ENCODE results near the gene EVI5.
"Not testable (repeated sequence)": the region's sequence is repeated elsewhere in the genome, so short reads cannot be mapped to it uniquely, and the experiment has no call there.

EVI5 gene

DNA sequence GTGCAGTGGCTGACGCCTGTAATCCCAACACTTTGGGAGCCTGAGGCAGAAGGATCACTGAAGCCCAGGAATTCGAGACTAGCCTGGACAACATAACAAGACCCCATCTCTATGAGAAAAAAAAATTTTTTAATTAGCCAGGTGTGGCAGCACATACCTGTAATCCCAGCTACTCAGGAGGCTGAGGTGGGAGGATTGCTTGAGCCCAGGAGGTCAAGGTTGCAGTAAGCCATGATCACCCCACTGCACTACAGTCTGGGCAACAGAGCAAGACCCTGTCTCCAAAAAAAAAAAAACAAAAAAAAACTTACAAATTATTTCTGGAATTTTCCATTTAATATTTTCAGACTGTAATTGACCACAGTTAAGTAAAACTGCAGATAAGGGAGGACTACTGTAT, 11.2 kb downstream of the EVI5 start:
- H3K4me3 ChIP-seq (ENCODE audit: low read depth in 1 of 2, low read length in 2 of 2); H3K4me1 ChIP-seq (ENCODE audit: control insufficient read depth in 1 of 2, insufficient read depth in 2 of 2, low read length in 2 of 2); H3K27ac ChIP-seq (ENCODE audit: low read depth, low read length); H3K27me3 ChIP-seq (ENCODE audit: control insufficient read depth in 1 of 2, insufficient read depth in 2 of 2, low read length in 2 of 2); H3K9me3 ChIP-seq (ENCODE audit: control insufficient read depth in 1 of 2, low read length in 2 of 2); H3K9ac ChIP-seq (ENCODE audit: low read depth in 1 of 2, low read length in 2 of 2); H3K36me3 ChIP-seq (ENCODE audit: control insufficient read depth in 1 of 2, insufficient read depth in 2 of 2, low read length in 2 of 2): not testable (repeated sequence)

DNA sequence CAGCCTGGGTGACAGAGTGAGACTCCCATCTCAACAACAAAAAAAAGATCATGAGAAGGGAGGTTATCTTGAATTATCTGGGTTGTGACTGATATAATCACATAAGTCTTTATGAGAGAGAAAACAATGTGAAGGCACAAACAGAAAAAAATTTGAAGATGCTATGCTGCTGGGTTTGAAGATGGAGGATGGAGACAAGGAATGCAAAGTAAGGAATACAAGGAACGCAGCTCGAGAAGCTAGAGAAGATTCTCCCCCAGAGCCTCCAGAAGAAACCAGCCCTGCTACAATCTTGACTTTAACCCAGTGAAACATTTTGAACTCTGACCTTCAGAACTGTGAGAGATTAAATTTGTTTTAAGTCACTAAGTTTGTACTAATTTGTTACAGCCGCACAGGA, 15.1 kb downstream of the EVI5 start:
- Histone ChIP-seq H3K9me3 (ENCODE audit: control insufficient read depth in 1 of 2, low read length in 2 of 2) (no peaks in the 10 kb centered on the region), H3K4me1 (ENCODE audit: control insufficient read depth in 1 of 2, insufficient read depth in 2 of 2, low read length in 2 of 2) (no peaks in the 10 kb centered on the region), H3K9ac (ENCODE audit: low read depth in 1 of 2, low read length in 2 of 2) (no peak overlapping the region), H3K36me3 (ENCODE audit: control insufficient read depth in 1 of 2, insufficient read depth in 2 of 2, low read length in 2 of 2) (no peaks in the 10 kb centered on the region), H3K4me3 (ENCODE audit: low read depth in 1 of 2, low read length in 2 of 2) (no peak overlapping the region), H3K27me3 (ENCODE audit: control insufficient read depth in 1 of 2, insufficient read depth in 2 of 2, low read length in 2 of 2) (no peaks in the 10 kb centered on the region), H3K27ac (ENCODE audit: low read depth, low read length) (no peak overlapping the region)

DNA sequence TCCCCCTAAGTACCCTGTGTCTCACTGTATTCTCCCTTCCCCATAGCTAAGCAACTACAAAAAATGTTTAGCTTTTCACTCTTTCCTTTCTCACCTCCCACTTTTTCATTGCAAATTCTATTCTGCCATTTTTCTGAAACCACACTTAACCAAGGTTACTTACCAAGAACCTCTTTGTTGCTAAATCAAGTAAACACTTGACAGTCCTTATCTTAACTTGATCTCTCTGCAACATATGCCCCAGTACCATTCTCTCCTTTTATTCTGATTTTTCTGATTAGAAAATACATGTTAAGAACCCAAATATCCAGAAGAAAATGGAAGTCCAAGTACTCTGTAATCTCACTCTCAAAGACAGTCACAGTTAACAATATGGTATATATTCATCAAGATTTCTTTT, 16.0 kb downstream of the EVI5 start:
- no peak overlapping the region for H3K9ac ChIP-seq (ENCODE audit: low read depth in 1 of 2, low read length in 2 of 2)
- no peaks in the 10 kb centered on the region for H3K4me1 ChIP-seq (ENCODE audit: control insufficient read depth in 1 of 2, insufficient read depth in 2 of 2, low read length in 2 of 2)
- no peaks in the 10 kb centered on the region for H3K36me3 ChIP-seq (ENCODE audit: control insufficient read depth in 1 of 2, insufficient read depth in 2 of 2, low read length in 2 of 2)
- no peak overlapping the region for H3K27ac ChIP-seq (ENCODE audit: low read depth, low read length)
- no peaks in the 10 kb centered on the region for H3K27me3 ChIP-seq (ENCODE audit: control insufficient read depth in 1 of 2, insufficient read depth in 2 of 2, low read length in 2 of 2)
- no peaks in the 10 kb centered on the region for H3K9me3 ChIP-seq (ENCODE audit: control insufficient read depth in 1 of 2, low read length in 2 of 2)
- no peak overlapping the region for H3K4me3 ChIP-seq (ENCODE audit: low read depth in 1 of 2, low read length in 2 of 2)

DNA sequence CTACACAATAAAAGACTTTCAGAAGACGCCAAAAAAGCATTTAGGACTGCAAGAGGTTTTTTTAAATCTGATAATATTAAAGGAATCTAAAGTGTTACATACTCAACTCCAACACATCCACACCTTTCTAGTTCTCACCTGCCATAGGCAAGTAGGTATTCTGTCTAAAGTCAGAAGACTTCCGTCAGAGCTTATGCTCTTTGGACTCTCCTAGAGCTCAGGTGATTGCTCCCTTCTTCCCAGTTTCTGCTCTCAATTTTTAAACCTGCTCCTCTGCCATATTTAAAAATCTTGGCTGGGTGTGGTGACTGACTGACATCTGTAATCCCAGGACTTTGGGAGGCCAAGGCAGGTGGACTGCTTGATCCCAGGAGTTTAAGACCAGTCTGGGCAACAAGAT, 16.6 kb downstream of the EVI5 start:
- Histone ChIP-seq H3K36me3 (ENCODE audit: control insufficient read depth in 1 of 2, insufficient read depth in 2 of 2, low read length in 2 of 2) (no peaks in the 10 kb centered on the region), H3K9ac (ENCODE audit: low read depth in 1 of 2, low read length in 2 of 2) (no peak overlapping the region), H3K27ac (ENCODE audit: low read depth, low read length) (no peak overlapping the region), H3K9me3 (ENCODE audit: control insufficient read depth in 1 of 2, low read length in 2 of 2) (no peaks in the 10 kb centered on the region), H3K27me3 (ENCODE audit: control insufficient read depth in 1 of 2, insufficient read depth in 2 of 2, low read length in 2 of 2) (no peaks in the 10 kb centered on the region), H3K4me1 (ENCODE audit: control insufficient read depth in 1 of 2, insufficient read depth in 2 of 2, low read length in 2 of 2) (no peaks in the 10 kb centered on the region), H3K4me3 (ENCODE audit: low read depth in 1 of 2, low read length in 2 of 2) (no peak overlapping the region)

DNA sequence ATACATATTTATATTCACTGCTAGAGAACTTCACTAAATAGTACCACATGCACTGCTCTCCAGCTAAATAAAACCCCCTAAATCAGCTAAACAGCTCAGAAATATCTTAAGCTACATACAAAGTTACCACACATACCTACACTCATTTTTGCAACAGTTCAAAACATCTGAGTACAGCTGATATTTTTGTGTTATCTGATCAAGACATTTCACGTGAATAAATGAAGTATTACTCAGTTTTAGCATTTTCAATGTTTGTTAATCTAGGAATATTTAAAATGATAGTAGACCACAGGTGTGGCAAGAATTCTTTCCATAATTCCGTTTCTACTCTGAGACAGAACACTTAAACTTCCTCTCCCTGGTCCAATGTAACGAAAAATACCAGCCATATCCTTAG, 20.8 kb downstream of the EVI5 start:
- Histone ChIP-seq H3K4me3 (ENCODE audit: low read depth in 1 of 2, low read length in 2 of 2) (no peak overlapping the region), H3K4me1 (ENCODE audit: control insufficient read depth in 1 of 2, insufficient read depth in 2 of 2, low read length in 2 of 2) (no peaks in the 10 kb centered on the region), H3K27ac (ENCODE audit: low read depth, low read length) (no peak overlapping the region), H3K36me3 (ENCODE audit: control insufficient read depth in 1 of 2, insufficient read depth in 2 of 2, low read length in 2 of 2) (no peaks in the 10 kb centered on the region), H3K9me3 (ENCODE audit: control insufficient read depth in 1 of 2, low read length in 2 of 2) (no peaks in the 10 kb centered on the region), H3K9ac (ENCODE audit: low read depth in 1 of 2, low read length in 2 of 2) (no peak overlapping the region), H3K27me3 (ENCODE audit: control insufficient read depth in 1 of 2, insufficient read depth in 2 of 2, low read length in 2 of 2) (no peaks in the 10 kb centered on the region)

DNA sequence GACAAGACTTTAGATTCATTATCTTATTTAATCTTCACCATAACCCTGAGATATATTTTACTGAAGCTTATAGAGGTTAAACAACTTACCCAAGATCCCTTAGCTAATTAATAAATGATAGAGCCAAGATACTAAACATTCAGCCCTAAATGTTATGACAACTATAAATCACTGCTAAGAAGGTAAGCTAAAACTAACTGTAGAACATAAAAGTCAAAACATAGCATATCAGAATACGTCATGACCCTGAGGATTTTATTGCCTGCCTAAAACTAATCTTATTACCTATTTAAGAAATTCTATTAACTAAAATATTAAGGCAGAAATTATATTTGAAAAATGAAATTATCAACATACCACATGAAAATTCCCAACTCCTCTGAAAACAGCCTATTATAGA, 22.6 kb downstream of the EVI5 start:
- no peak overlapping the region for H3K4me3 ChIP-seq (ENCODE audit: low read depth in 1 of 2, low read length in 2 of 2)
- no peaks in the 10 kb centered on the region for H3K27me3 ChIP-seq (ENCODE audit: control insufficient read depth in 1 of 2, insufficient read depth in 2 of 2, low read length in 2 of 2)
- H3K9ac ChIP-seq (ENCODE audit: low read depth in 1 of 2, low read length in 2 of 2), result no peak overlapping the region
- no peaks in the 10 kb centered on the region for H3K4me1 ChIP-seq (ENCODE audit: control insufficient read depth in 1 of 2, insufficient read depth in 2 of 2, low read length in 2 of 2)
- no peak overlapping the region for H3K27ac ChIP-seq (ENCODE audit: low read depth, low read length)
- H3K36me3 ChIP-seq (ENCODE audit: control insufficient read depth in 1 of 2, insufficient read depth in 2 of 2, low read length in 2 of 2), result no peaks in the 10 kb centered on the region
- no peaks in the 10 kb centered on the region for H3K9me3 ChIP-seq (ENCODE audit: control insufficient read depth in 1 of 2, low read length in 2 of 2)

GRCh38 chr1:92759361-92759760, 25.5 kb downstream of the EVI5 start:
- Histone ChIP-seq H3K4me3 (ENCODE audit: low read depth in 1 of 2, low read length in 2 of 2) (no peak overlapping the region), H3K27ac (ENCODE audit: low read depth, low read length) (no peak overlapping the region), H3K4me1 (ENCODE audit: control insufficient read depth in 1 of 2, insufficient read depth in 2 of 2, low read length in 2 of 2) (no peaks in the 10 kb centered on the region), H3K36me3 (ENCODE audit: control insufficient read depth in 1 of 2, insufficient read depth in 2 of 2, low read length in 2 of 2) (no peaks in the 10 kb centered on the region), H3K27me3 (ENCODE audit: control insufficient read depth in 1 of 2, insufficient read depth in 2 of 2, low read length in 2 of 2) (no peaks in the 10 kb centered on the region), H3K9ac (ENCODE audit: low read depth in 1 of 2, low read length in 2 of 2) (no peak overlapping the region), H3K9me3 (ENCODE audit: control insufficient read depth in 1 of 2, low read length in 2 of 2) (no peaks in the 10 kb centered on the region)

- H3K36me3 ChIP-seq (ENCODE audit: control insufficient read depth in 1 of 2, insufficient read depth in 2 of 2, low read length in 2 of 2), result no peaks in the 10 kb centered on the region
- no peak overlapping the region for H3K4me3 ChIP-seq (ENCODE audit: low read depth in 1 of 2, low read length in 2 of 2)
- H3K9me3 ChIP-seq (ENCODE audit: control insufficient read depth in 1 of 2, low read length in 2 of 2), result no peaks in the 10 kb centered on the region
- H3K4me1 ChIP-seq (ENCODE audit: control insufficient read depth in 1 of 2, insufficient read depth in 2 of 2, low read length in 2 of 2), result no peaks in the 10 kb centered on the region
- no peak overlapping the region for H3K27ac ChIP-seq (ENCODE audit: low read depth, low read length)
- H3K27me3 ChIP-seq (ENCODE audit: control insufficient read depth in 1 of 2, insufficient read depth in 2 of 2, low read length in 2 of 2), result no peaks in the 10 kb centered on the region
- H3K9ac ChIP-seq (ENCODE audit: low read depth in 1 of 2, low read length in 2 of 2), result no peak overlapping the region
Observed at GRCh38 chr1:92756537-92756936, 28.4 kb downstream of the EVI5 start.

- Histone ChIP-seq H3K27me3 (ENCODE audit: control insufficient read depth in 1 of 2, insufficient read depth in 2 of 2, low read length in 2 of 2) (no peaks in the 10 kb centered on the region), H3K4me3 (ENCODE audit: low read depth in 1 of 2, low read length in 2 of 2) (no peak overlapping the region), H3K36me3 (ENCODE audit: control insufficient read depth in 1 of 2, insufficient read depth in 2 of 2, low read length in 2 of 2) (no peaks in the 10 kb centered on the region), H3K9ac (ENCODE audit: low read depth in 1 of 2, low read length in 2 of 2) (no peak overlapping the region), H3K4me1 (ENCODE audit: control insufficient read depth in 1 of 2, insufficient read depth in 2 of 2, low read length in 2 of 2) (no peaks in the 10 kb centered on the region), H3K9me3 (ENCODE audit: control insufficient read depth in 1 of 2, low read length in 2 of 2) (no peaks in the 10 kb centered on the region), H3K27ac (ENCODE audit: low read depth, low read length) (no peak overlapping the region)
Observed at GRCh38 chr1:92755541-92756461, 29.1 kb downstream of the EVI5 start.

DNA sequence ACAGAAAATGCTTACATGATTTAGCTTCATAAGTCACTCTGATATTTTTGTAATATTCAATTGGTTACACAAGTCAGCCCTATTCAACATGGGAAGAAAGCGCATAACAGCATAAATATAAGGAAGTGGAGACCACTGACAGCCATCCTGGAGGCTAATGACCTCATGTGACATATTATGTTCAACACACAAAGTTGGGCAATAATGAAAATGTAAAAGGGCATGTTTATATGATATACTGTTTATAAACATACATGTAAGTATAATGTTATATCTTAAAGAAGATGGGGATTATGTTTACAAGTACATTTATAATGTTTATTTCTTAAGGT, 30.2 kb downstream of the EVI5 start:
- H3K4me3 ChIP-seq (ENCODE audit: low read depth in 1 of 2, low read length in 2 of 2), result no peak overlapping the region
- H3K4me1 ChIP-seq (ENCODE audit: control insufficient read depth in 1 of 2, insufficient read depth in 2 of 2, low read length in 2 of 2), result no peaks in the 10 kb centered on the region
- no peaks in the 10 kb centered on the region for H3K36me3 ChIP-seq (ENCODE audit: control insufficient read depth in 1 of 2, insufficient read depth in 2 of 2, low read length in 2 of 2)
- no peak overlapping the region for H3K27ac ChIP-seq (ENCODE audit: low read depth, low read length)
- no peaks in the 10 kb centered on the region for H3K27me3 ChIP-seq (ENCODE audit: control insufficient read depth in 1 of 2, insufficient read depth in 2 of 2, low read length in 2 of 2)
- H3K9me3 ChIP-seq (ENCODE audit: control insufficient read depth in 1 of 2, low read length in 2 of 2), result no peaks in the 10 kb centered on the region
- no peak overlapping the region for H3K9ac ChIP-seq (ENCODE audit: low read depth in 1 of 2, low read length in 2 of 2)
